ENCODE data around the gene COBL. TPM values are rescaled to one million over a fixed set of nuclear protein-coding genes. Genes with fewer than 3 reads are reported as not detected.

The COBL gene
- total and polyA plus RNA-seq, 2 of the 8 experiments (the other 6 are each of a cell fraction or from before 2014, with no cell fraction given), result 13.8 to 40.4 TPM

DNA sequence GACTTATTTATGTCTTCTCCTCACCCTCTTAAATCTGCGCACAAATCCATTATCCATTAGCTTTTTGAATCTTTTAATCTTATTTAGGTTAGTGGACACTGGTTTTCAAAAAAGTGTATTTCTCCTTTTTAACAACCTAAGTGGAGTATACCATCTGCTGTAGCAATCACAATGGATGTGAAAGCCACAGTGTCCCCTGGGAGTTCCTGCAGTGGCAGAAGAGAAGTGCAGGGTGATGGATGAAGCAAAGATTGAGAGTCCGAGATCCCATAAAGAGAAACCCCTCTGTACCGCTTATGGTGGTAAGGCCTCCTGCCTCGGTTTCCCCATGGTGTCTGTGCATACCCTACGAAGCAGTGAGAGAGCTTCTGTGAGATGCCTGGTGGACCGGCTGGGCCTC is 236.4 kb downstream of the COBL start (continued):
- no peak for TF ChIP-seq ATF2 (IDR thresholded peaks at IDR 0.05; ENCODE audit: low read length)
